HG03457 (cell line): Measurements from ENCODE around the gene NCOR2.
A peak's percentile ranks its signal among the peaks of the same experiment; 100 is the strongest.

Experiments used
- ATAC-seq: cut with Tn5 transposase; IDR thresholded peaks from one replicate; pipeline ENCODE4 v1.9.1; 2021; ENCODE audit warnings: moderate number of reproducible peaks; ENCODE audit not compliant: unreplicated experiment

NCOR2 gene

DNA sequence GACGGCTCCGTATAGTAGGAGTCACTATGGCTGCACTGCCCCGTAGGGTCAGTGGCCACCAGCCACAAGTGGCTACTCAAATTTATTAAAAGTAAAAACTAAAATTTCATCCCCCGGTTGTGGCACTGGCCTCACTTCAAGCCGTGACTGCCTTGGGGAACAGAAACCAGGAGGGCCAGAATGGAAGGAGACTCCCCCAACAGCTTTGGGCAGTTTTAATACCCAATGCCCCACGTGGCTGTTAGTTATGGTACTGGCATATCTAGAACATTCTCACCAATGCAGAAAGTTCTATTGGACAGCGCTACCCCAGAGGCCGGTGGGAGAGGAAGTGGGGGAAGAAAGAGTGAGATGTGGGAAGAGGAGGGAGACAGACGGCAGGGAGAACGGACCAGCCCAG is 6.2 kb downstream of the NCOR2 start:
- ATAC-seq = no peak

- no peak for ATAC-seq
Measured at GRCh38 chr12:124560146-124560890, 7.1 kb downstream of the NCOR2 start.

DNA sequence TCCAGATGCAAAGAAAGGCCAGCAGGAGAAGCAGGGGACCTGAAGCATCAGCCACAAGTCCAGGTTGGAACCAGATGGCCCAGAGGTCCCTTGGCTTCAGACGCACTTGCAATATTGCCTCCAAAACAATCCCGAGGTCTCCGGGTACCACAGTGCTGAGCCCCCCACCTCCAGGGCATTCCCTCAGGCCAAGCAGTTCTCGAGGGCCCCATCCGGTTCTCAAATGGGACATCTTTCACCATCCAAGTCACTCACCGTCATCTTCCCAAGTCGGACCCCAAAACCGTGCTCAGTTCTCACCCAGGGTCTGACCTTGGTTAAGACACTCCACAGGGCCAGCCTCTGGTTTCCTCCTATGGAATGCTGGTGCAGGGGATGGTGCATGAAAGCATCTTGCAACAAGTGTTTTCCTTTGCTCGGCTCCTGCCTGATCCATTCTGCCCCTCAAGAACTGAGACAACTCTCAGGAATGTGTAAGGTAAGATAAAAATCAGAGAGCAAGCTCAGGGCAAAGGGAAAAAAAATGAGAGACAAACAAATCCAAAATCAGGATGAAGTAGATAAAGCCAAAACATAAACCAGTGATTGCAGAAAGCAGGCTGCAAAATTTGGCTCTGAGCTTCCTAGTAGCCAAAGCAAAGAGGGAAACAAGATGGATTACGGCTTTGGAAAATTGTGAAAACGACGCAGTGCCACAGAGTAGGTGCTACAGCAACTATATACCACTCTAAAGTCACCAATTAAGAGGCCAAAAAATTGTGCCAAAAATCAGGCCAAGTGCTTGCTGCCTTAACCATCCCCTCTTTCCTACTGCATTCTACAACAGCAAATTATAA is 8.0 kb downstream of the NCOR2 start:
- no peak for ATAC-seq

DNA sequence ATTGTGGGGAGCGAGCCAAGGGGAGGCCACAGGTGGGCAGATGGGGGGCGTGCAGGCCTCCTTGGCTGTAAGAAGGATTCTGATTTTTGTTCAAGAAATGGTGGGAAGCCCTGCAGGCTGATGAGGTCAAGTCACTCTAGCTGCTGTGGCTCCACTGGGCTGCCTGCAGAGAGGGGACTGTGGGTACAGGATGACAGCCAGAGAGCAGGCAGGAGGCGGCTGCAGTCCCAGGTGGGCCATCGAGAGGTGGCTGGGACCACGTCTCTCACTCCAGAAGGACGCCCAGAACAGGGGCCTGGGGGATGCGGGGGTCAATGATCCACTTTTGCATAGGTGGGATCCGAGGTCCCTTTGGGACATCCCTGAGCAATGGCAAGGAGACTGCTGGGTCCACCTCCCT is 9.1 kb downstream of the NCOR2 start:
- no peak for ATAC-seq

- ATAC-seq = no peak
Measured at GRCh38 chr12:124557518-124558223, 9.7 kb downstream of the NCOR2 start.

GRCh38 chr12:124556896-124557501 is 10.4 kb downstream of the NCOR2 start:
- ATAC-seq = no peak

GRCh38 chr12:124556074-124556466 is 11.3 kb downstream of the NCOR2 start:
- ATAC-seq = no peak

- no peak for ATAC-seq
Measured at GRCh38 chr12:124555168-124556073, 12.0 kb downstream of the NCOR2 start.

GRCh38 chr12:124554429-124555029 is 12.9 kb downstream of the NCOR2 start:
- no peak for ATAC-seq

- ATAC-seq = no peak
Measured at GRCh38 chr12:124553862-124554428, 13.5 kb downstream of the NCOR2 start.

- ATAC-seq = no peak
Measured at GRCh38 chr12:124551268-124552144, 15.9 kb downstream of the NCOR2 start.

DNA sequence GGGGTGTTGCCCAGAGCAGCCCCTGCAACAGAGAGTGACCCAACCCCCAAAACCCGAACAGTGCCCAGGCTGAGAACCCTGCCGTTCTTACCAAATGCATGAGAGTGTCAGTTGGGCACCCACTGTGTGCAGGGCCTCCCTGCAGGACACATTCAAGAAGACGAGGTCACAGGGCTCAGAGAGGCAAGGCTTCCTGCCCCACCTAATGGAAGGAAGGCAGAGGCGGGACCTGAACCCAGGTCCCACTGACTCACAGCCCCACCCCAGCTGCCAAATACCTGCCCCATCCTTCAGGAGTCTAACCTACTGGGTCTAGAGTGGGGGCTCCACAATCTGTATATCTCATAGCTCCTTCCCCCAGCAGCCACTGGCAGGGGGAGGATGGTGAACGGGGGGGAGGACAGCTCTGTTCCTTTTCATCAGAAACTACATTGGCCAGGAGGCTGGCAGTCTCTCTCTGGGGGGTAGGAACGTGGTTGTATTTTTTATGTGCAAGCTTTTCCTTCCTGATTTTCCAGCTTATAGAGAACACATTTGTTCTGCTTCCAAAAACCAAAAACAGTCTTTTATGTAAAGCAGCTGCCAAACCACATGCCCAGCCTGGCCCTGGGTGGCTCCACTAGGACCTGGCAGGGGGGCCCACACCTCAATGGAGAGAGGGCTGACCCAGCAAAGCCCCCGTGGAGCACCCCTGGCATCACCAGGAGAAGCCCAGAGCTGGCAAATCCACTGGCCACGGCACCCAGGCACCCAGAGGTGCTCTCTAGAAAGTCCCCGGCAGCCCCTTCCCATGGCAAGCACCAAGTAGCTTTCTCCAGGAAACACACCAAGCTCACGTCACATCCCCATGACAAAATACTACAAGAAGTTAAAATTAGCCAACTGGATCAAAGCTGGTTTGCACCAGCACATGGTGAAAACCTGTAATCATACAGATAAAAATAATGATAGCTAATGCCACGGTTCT is 17.0 kb downstream of the NCOR2 start:
- ATAC-seq = no peak

- ATAC-seq = no peak
Measured at GRCh38 chr12:124549629-124550028, 17.8 kb downstream of the NCOR2 start.

GRCh38 chr12:124548854-124549378 is 18.5 kb downstream of the NCOR2 start:
- no peak for ATAC-seq

GRCh38 chr12:124547626-124548025 is 19.8 kb downstream of the NCOR2 start:
- no peak for ATAC-seq

DNA sequence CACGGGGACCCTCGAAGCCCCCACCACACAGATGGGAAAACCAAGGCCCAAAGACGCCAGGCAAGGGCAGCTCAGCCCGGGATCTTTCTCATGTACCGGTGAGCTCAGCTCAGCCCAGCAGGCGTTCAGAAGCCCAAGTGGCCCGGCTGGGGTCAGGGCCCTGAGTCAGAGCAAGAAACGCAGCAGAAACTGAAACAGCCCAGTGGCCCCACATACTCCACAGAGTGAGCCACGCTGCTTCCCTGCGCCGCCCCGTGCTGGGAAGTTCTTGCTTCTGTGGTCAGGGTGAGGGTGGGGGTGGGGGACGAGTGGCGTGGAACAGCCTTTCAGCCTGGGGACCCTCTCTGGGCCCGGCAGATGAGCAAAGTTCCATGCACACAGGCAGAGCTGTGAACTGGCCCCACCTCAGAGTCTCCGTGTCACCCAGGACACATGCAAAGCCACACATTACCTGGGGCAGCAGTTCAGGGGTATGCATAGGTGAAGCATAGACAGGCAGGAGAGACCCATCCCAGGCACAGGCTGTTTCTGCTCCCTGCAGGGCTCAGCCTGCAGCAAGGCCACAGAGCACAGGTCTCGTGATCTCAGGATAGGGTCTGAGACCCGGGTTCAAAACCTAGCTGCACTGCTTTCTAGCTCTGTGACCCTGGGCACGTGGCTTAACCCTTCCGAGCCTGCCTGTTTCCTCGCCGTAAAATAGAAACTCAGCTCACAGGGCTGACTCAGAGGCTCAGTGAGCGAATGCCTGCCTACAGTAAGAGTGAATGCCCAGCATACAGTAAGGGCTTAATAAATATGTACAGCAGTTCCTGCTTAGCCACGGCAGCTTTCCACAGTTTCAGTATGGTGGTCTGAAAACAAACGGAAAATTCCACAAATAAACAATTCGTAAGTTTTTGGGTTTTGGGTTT is 21.6 kb downstream of the NCOR2 start:
- ATAC-seq = peak; percentile 75
